ENCODE measurements around the gene ABLIM3. TPM values are rescaled to one million over a fixed set of nuclear protein-coding genes. Genes with fewer than 3 reads are reported as not detected.

ABLIM3 gene
- total RNA-seq, 1 donor from 2014 or later: 122 TPM

DNA sequence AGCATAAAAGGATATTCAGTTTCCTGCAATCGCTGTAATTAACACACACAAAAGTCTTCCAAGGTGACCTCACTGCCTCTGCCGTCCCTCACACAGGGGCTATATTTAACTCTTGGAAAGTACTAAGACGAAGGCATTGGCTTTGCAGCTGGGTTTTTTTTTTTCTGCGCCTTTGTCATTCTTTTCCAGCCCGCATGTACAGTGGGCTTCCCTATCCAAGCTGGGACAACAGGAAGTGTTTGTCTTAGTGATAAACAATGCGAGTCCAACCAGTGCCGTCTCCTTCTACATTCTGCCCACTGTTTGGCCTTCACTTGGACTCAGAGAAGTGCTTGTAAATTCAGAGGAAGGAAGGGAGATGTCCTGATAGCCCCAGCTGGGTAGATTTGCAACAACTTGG is 148.0 kb downstream of the ABLIM3 start:
- intact Hi-C loops (cut with micrococcal nuclease): no loop called here
- TF ChIP-seq, protein P1, sequence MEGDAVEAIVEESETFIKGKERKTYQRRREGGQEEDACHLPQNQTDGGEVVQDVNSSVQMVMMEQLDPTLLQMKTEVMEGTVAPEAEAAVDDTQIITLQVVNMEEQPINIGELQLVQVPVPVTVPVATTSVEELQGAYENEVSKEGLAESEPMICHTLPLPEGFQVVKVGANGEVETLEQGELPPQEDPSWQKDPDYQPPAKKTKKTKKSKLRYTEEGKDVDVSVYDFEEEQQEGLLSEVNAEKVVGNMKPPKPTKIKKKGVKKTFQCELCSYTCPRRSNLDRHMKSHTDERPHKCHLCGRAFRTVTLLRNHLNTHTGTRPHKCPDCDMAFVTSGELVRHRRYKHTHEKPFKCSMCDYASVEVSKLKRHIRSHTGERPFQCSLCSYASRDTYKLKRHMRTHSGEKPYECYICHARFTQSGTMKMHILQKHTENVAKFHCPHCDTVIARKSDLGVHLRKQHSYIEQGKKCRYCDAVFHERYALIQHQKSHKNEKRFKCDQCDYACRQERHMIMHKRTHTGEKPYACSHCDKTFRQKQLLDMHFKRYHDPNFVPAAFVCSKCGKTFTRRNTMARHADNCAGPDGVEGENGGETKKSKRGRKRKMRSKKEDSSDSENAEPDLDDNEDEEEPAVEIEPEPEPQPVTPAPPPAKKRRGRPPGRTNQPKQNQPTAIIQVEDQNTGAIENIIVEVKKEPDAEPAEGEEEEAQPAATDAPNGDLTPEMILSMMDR (IDR thresholded peaks at IDR 0.05; ENCODE audit: borderline replicate concordance): no peak
- no peaks in the 10 kb centered on the region for H3K27me3 ChIP-seq (ENCODE audit: low read depth)
- H3K27ac ChIP-seq (replicated peaks): peak overlapping the region; percentile 95
- no peak for DNase-seq
- no peaks in the 10 kb centered on the region for H3K9me3 ChIP-seq (replicated peaks)
- peak overlapping the region; percentile 30 for H3K4me3 ChIP-seq
- peaks cover 99% of the 10 kb centered on the region for H3K4me1 ChIP-seq
- no peaks in the 10 kb centered on the region for H3K36me3 ChIP-seq

DNA sequence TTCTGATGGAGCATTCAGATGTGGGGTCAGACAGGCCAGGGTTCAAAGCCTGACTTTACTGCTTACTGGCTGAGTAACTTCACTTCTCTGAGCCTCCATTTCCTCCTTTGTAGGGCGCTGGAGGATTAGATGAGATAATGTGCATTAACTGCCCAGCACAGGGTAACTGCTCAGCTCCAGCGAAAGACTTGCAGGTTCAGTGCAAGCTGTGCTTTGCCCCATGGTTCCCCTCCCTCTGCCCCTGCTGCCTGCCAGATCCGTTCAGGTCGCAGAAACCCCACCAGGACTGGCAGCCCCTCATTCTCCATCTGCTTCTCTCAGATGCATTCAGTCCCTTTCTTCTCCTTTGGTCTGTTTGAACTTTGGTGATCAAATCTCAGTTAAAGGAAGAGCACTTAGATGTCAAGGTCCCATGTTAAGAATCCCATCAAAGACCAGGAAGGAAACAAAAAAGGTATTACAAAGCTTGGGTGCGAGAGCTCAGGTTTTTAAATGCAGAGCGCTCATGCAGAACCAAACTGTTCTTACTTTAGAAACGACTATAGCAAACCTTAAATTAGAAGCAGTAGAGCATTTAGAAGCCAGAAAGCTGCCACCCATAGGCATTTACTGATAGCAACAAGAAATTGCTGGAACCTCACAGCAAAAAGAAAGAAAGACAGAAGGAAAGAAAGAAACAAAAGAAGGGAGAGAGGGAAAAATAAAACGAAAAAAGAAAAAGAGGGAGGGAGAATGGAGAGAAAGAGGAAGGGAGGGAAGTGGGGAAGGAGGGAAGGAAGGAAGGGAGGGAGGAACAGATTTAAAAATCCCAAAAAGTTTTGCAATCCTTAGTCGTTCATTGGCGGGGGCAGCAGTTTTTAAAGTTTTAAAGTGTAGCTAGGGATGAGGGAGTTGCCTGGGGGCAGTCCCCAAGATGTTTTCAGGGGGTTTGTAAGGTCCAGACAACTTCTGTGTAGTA is 153.9 kb downstream of the ABLIM3 start:
- Histone ChIP-seq H3K27ac (replicated peaks) (peak overlapping the region; percentile 92), H3K27me3 (ENCODE audit: low read depth) (no peaks in the 10 kb centered on the region), H3K36me3 (no peaks in the 10 kb centered on the region), H3K9me3 (replicated peaks) (no peaks in the 10 kb centered on the region), H3K4me1 (peaks cover 99% of the 10 kb centered on the region), H3K4me3 (peak overlapping the region; percentile 20)
- no peak for DNase-seq
- TF ChIP-seq, protein P1 (IDR thresholded peaks at IDR 0.05; ENCODE audit: borderline replicate concordance): no peak
- intact Hi-C loops (cut with micrococcal nuclease): no loop called here

DNA sequence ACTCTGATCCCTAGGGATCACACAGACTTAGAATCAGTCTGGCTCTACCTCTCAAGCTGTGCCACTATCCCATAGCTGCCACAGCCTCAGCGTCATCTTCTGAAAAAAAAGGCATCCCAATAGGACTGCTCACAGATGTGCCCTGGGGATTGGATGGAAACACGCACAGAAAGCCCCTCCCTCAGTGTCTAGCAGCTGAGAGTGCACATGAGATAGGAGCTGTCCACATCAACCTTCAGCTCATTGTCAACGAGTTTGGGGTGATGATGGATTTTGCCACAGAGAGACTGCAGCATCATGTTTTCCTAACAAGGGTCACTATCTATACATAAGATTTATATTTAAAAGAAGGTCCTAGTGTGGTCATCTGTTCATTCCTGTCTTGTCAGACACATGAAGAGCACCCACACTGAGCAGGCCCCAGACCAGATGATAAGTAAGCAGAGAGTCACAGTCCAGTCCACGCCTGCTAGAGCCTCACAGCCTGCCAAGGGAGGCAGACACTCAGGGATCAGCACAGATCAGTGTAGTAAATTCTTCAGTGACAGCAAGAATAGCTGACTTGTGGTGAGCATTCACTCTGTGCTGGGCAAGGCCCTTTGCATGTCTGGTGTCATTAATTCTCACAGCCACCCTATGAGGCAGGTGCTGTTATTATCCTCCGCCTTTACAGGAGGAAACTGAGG is 156.2 kb downstream of the ABLIM3 start:
- no peak overlapping the region for H3K4me3 ChIP-seq
- H3K4me1 ChIP-seq: peaks cover 100% of the 10 kb centered on the region
- no peaks in the 10 kb centered on the region for H3K9me3 ChIP-seq (replicated peaks)
- TF ChIP-seq, protein P1 (IDR thresholded peaks at IDR 0.05; ENCODE audit: borderline replicate concordance): no peak
- DNase-seq: peak; percentile 43
- peak overlapping the region; percentile 92 for H3K27ac ChIP-seq (replicated peaks)
- no peaks in the 10 kb centered on the region for H3K27me3 ChIP-seq (ENCODE audit: low read depth)
- H3K36me3 ChIP-seq: peaks cover 16% of the 10 kb centered on the region
- intact Hi-C loops (cut with micrococcal nuclease): no loop called here

- Histone ChIP-seq H3K4me1 (peaks cover 100% of the 10 kb centered on the region), H3K4me3 (no peak overlapping the region), H3K27ac (replicated peaks) (peak overlapping the region; percentile 92), H3K36me3 (peaks cover 23% of the 10 kb centered on the region), H3K27me3 (ENCODE audit: low read depth) (no peaks in the 10 kb centered on the region), H3K9me3 (replicated peaks) (no peaks in the 10 kb centered on the region)
- DNase-seq: no peak
- TF ChIP-seq, protein P1 (IDR thresholded peaks at IDR 0.05; ENCODE audit: borderline replicate concordance): no peak
- intact Hi-C loops (cut with micrococcal nuclease): no loop called here
Observed at GRCh38 chr5:149298163-149298562, 156.9 kb downstream of the ABLIM3 start.

- peak overlapping the region; percentile 31 for H3K4me3 ChIP-seq
- intact Hi-C loops (cut with micrococcal nuclease): no loop called here
- H3K4me1 ChIP-seq: peaks cover 100% of the 10 kb centered on the region
- peaks cover 29% of the 10 kb centered on the region for H3K36me3 ChIP-seq
- no peak for DNase-seq
- H3K9me3 ChIP-seq (replicated peaks): no peaks in the 10 kb centered on the region
- no peaks in the 10 kb centered on the region for H3K27me3 ChIP-seq (ENCODE audit: low read depth)
- H3K27ac ChIP-seq (replicated peaks): peak overlapping the region; percentile 92
- TF ChIP-seq, protein P1 (IDR thresholded peaks at IDR 0.05; ENCODE audit: borderline replicate concordance): no peak
Observed at GRCh38 chr5:149298842-149299404, 157.6 kb downstream of the ABLIM3 start.

Data from left ventricle myocardium inferior (tissue), 1 donor.